ENCODE results near the gene ROBO1.

ROBO1 gene

DNA sequence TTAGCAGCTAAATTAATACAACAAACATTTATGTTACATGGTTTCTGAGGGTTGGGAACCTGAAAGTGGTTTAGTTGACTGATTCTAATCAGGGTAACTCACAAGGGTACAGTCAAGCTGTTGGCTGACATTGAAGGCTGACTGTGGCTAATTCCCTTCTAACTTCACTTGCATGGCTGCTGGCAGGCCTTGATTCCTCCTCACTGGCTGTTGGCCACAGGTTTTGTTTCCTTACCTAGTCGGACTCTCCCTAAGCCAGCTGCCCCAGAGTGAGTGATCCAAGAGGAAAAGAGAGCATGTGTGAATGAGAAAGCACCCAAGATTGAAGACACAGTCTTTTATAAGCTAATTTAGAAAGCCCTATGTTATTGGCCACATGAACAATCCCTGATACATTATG is 700.1 kb downstream of the ROBO1 start:
- H3K4me3 ChIP-seq (ENCODE audit: low read depth, low read length): no peak overlapping the region
- TF ChIP-seq CTCF (IDR thresholded peaks at IDR 0.05; ENCODE audit: low read depth, low read length, missing control alignments): no peak
- DNase-seq (ENCODE audit: low read depth): no peak

DNA sequence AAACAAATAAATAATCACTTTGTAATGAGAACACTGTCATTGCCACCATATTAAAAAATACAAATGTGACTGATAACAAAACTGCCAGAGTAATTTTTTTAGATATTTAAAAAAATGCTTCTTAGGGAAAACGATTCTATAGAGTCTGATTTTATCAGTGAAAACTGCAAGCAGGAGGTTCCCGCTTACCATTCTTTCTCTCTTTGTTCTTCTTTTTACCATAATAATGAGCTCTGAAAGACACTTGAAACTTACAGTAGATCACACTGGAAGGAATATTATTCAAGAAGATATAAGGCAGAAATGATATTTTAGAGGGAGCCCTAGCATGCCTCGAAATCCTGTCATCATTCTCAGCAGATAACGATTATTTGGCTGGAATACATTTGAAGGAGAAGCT is 701.3 kb downstream of the ROBO1 start:
- no peak overlapping the region for H3K4me3 ChIP-seq (ENCODE audit: low read depth, low read length)
- no peak for TF ChIP-seq CTCF (IDR thresholded peaks at IDR 0.05; ENCODE audit: low read depth, low read length, missing control alignments)
- no peak for DNase-seq (ENCODE audit: low read depth)

GRCh38 chr3:79063624-79064023 is 704.2 kb downstream of the ROBO1 start:
- TF ChIP-seq CTCF (IDR thresholded peaks at IDR 0.05; ENCODE audit: low read depth, low read length, missing control alignments): no peak
- DNase-seq (ENCODE audit: low read depth): no peak
- H3K4me3 ChIP-seq (ENCODE audit: low read depth, low read length): no peak overlapping the region

GRCh38 chr3:79057756-79058155 is 710.0 kb downstream of the ROBO1 start:
- no peak overlapping the region for H3K4me3 ChIP-seq (ENCODE audit: low read depth, low read length)
- TF ChIP-seq CTCF (IDR thresholded peaks at IDR 0.05; ENCODE audit: low read depth, low read length, missing control alignments): no peak
- no peak for DNase-seq (ENCODE audit: low read depth)

GRCh38 chr3:79056498-79056897 is 711.3 kb downstream of the ROBO1 start:
- no peak for DNase-seq (ENCODE audit: low read depth)
- no peak for TF ChIP-seq CTCF (IDR thresholded peaks at IDR 0.05; ENCODE audit: low read depth, low read length, missing control alignments)

GRCh38 chr3:79052054-79052681 is 715.6 kb downstream of the ROBO1 start:
- no peak for DNase-seq (ENCODE audit: low read depth)
- TF ChIP-seq CTCF (IDR thresholded peaks at IDR 0.05; ENCODE audit: low read depth, low read length, missing control alignments): no peak
- H3K4me3 ChIP-seq (ENCODE audit: low read depth, low read length): no peak overlapping the region

More at GRCh38 chr3:79056498-79056897, 711.3 kb downstream of the ROBO1 start:
- H3K4me3 ChIP-seq (ENCODE audit: low read depth, low read length): no peak overlapping the region

GRCh38 chr3:79047581-79047980 is 720.2 kb downstream of the ROBO1 start:
- DNase-seq (ENCODE audit: low read depth): no peak
- no peak for TF ChIP-seq CTCF (IDR thresholded peaks at IDR 0.05; ENCODE audit: low read depth, low read length, missing control alignments)
- H3K4me3 ChIP-seq (ENCODE audit: low read depth, low read length): no peak overlapping the region
